NB4 (cell line): ENCODE results near the gene SCT.

Source experiments
- DNase-seq: peaks from one replicate; pipeline ENCODE4 v3.0.0; 2010; ENCODE audit warnings: low read depth
- H3K4me3 ChIP-seq: one replicate; pipeline ENCODE4 v1.5.1; 2011; ENCODE audit warnings: mild to moderate bottlenecking, low read depth, low read length, moderate library complexity
- MYC ChIP-seq: IDR thresholded peaks from 2 replicates; pipeline ENCODE4 v1.6.1; 2011; ENCODE audit warnings: low read depth, low read length
- POLR2A ChIP-seq: IDR thresholded peaks from 2 replicates; pipeline ENCODE4 v1.6.1; 2011; ENCODE audit warnings: mild to moderate bottlenecking; ENCODE audit not compliant: insufficient read length; ENCODE audit errors: extremely low read depth
- TF ChIP-seq, protein P1 (sequence below): IDR thresholded peaks from one replicate; pipeline ENCODE4 v1.5.1; 2012; ENCODE audit warnings: low read depth, low read length
- TF ChIP-seq, protein P2 (sequence below): IDR thresholded peaks from 2 replicates; pipeline ENCODE4 v1.6.1; 2011; ENCODE audit warnings: low read depth, low read length

SCT gene

DNA sequence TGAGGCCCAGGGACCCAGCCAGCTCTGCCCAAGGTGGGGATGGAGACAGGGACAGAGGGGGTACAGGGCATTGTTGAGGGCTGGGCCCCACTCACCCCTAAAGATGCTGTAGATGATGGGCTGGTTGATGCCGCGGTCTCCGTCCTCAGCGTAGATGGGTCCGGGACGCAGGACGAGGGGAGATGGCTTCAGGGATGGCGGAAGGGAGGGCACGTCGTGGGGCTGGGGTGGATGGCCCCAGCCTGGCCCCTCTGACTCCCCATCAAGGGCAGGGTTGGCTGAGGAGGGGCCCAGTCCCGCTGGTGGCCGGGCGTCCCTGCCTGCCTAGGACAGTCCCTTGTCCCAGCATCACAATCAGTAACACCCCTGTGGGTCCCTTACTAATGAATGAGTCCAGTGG lies 6.8 kb downstream of the SCT start:
- H3K4me3 ChIP-seq = no peak overlapping the region
- TF ChIP-seq POLR2A = no peak
- TF ChIP-seq, protein P1, sequence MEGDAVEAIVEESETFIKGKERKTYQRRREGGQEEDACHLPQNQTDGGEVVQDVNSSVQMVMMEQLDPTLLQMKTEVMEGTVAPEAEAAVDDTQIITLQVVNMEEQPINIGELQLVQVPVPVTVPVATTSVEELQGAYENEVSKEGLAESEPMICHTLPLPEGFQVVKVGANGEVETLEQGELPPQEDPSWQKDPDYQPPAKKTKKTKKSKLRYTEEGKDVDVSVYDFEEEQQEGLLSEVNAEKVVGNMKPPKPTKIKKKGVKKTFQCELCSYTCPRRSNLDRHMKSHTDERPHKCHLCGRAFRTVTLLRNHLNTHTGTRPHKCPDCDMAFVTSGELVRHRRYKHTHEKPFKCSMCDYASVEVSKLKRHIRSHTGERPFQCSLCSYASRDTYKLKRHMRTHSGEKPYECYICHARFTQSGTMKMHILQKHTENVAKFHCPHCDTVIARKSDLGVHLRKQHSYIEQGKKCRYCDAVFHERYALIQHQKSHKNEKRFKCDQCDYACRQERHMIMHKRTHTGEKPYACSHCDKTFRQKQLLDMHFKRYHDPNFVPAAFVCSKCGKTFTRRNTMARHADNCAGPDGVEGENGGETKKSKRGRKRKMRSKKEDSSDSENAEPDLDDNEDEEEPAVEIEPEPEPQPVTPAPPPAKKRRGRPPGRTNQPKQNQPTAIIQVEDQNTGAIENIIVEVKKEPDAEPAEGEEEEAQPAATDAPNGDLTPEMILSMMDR = no peak
- TF ChIP-seq MYC = no peak
- TF ChIP-seq, protein P2, sequence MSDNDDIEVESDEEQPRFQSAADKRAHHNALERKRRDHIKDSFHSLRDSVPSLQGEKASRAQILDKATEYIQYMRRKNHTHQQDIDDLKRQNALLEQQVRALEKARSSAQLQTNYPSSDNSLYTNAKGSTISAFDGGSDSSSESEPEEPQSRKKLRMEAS = no peak
- DNase-seq = no peak

DNA sequence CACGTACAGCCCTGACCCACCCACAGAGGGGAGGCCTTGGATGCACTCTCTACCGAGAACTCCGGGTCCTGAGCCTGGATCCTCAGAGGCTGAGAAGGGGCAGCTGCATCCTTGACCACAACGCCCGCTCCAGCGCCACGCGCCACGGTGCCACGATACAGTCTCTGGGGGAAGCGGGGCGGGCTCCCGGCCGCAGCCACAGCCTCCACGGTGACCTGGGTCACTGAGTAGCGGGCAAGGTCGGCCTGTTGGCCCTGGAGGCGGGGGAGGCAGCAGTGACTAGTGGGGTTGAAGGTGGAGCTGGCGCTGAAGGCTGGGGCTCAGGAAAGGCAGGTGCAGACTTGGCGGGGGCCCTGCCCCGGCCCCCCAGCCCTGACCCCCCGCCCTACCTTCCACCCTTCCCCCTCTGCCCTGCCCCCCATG lies 7.3 kb downstream of the SCT start:
- no peak overlapping the region for H3K4me3 ChIP-seq
- no peak for DNase-seq
- TF ChIP-seq MYC = no peak
- TF ChIP-seq, protein P1 = no peak
- TF ChIP-seq, protein P2 = no peak
- no peak for TF ChIP-seq POLR2A

DNA sequence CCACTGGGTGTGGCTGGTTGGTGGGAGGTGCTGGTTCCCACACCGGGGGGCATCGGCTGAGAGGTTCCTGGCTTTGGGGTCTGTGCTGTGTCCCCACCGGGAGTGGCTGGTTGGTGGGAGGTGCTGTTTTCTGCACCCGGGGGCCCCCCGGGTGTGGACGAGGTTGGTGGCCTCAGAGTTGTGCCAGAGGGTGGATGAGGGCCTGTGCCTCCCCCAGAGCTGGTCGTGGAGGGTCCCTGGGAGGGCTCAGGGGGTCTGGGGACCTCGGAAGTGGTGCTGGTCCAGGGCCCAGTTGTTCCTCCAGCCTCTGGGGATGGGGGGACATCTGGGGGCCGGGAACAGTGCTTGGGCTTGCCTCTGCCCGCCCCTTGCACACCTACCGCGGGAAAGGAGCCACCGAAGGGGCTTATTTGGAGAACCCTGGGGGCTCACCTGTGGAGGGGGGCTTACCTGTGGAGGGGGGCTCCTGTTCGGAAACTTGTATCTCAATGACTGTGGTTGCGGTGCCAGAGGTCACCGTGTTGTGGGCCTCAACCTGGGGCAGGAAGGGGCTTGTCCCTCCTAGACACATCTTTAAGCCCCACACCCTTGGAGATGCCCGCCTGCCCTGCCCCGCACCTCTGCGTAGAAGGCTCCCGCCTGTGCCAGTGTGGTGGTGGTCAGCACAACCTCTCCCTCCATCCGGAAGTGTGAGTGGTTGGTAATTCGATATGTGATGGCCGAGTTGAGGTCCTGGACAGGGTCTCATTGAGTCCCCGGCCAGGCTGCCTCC lies 7.9 kb downstream of the SCT start:
- H3K4me3 ChIP-seq = no peak overlapping the region
- TF ChIP-seq, protein P1 = no peak
- TF ChIP-seq, protein P2 = no peak
- TF ChIP-seq MYC = no peak
- TF ChIP-seq POLR2A = no peak
- no peak for DNase-seq

DNA sequence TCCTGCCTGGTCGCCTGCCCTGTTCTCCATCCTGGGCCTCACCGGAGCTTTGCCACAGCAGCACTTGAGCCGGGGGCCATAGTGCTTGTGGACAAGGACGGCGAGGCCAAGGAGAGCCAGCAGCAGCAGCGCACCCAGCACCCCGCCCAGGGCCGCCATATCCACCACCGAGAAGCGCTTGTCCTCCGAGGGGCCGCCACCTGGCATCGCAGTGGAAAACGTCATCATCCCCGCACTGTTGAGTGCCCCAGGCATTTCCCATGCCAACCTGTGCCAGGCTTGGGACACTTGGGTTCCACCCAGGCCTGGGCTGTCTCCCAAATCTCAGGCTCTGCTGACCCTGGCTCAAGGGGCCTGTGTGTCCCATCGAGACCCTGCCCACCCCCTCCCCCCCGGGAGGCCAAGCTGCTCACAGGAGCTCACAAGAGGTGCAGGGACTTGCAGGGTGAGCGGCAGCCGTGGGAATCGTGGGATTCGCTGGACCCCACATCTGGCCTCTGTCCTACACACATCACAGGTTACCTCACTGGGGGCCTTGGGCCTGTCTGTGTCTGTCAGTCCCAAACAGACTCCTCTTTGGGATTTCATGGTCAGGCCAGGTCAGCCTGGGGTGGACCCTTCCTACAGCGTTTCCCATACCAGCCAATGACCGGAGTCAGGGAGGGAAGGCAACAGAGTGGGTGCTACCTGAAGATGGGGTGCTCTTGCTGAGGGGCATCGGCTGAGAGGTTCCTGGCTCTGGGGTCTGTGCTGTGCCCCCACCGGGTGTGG lies 8.9 kb downstream of the SCT start:
- DNase-seq = no peak
- no peak overlapping the region for H3K4me3 ChIP-seq
- TF ChIP-seq, protein P1 = no peak
- no peak for TF ChIP-seq POLR2A
- TF ChIP-seq, protein P2 = no peak
- no peak for TF ChIP-seq MYC

DNA sequence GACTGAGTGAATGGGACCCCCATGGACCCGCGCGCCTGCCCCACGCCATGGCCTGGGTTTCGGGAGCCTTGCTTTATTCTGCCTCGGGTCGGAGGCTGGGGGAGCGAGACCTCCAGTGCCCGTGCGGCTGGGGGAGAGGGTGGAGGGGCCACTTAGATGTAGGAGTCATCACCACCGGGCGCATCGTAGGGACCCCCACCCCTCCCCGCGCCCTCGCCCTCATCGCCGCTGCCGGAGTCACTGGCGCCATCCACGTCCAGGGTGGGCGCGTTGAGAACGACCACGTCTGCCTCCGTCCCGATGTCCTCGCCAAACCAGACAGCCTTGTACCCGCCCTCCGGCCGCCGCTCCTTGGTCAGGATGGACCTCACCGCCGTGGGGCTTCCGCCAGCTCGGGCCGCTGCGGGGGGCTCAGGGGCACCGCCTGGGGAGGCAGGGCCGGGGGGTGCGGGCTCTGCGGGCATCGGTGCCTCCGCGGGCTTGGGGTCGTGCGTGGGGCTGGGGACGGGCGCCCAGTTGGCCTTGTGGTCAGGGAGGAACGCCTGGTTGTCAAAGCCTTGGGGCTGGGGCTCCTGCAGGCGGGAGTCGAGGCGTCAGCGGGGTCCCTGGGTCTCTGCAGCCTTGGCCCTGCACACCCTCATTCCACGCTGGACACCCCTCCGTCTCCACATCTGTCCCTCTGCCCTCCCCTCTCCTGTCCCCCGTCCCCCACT lies 9.6 kb downstream of the SCT start:
- TF ChIP-seq, protein P1 = no peak
- TF ChIP-seq, protein P2 = no peak
- no peak for TF ChIP-seq MYC
- no peak for TF ChIP-seq POLR2A
- H3K4me3 ChIP-seq = no peak overlapping the region
- no peak for DNase-seq
